GM23338 (cell line): ENCODE data around the gene FIBP. TPM values are rescaled to one million over a fixed set of nuclear protein-coding genes. Genes with fewer than 3 reads are reported as not detected.

Experiments used
- ATAC-seq: fragments of 200-7000 bp; cut with Tn5 transposase; 3 replicates; pipeline ENCODE4 v1.9.1; 2020
- DNase-seq: peaks from one replicate; pipeline ENCODE4 v3.0.0-alpha.2; 2015; ENCODE audit warnings: low spot score
- H2AFZ ChIP-seq: fragments of 200-600 bp; sonication (generic); 2 replicates; pipeline ENCODE4 v1.8.0; 2016; ENCODE audit warnings: antibody characterized with exemption, mild to moderate bottlenecking, moderate library complexity
- H3F3A ChIP-seq: fragments of 200-600 bp; sonication (generic); replicated peaks from 2 replicates; pipeline ENCODE4 v1.8.0; 2017; ENCODE audit warnings: antibody characterized with exemption, mixed run types, low read depth
- H3K27ac ChIP-seq: fragments of 200-600 bp; sonication (generic); 2 replicates; pipeline ENCODE4 v1.6.1; 2016; ENCODE audit warnings: low read depth
- H3K27me3 ChIP-seq: fragments of 200-600 bp; sonication (generic); 2 replicates; pipeline ENCODE4 v1.8.0; 2016; ENCODE audit warnings: mild to moderate bottlenecking, mixed run types, moderate library complexity; ENCODE audit not compliant: insufficient read depth
- H3K36me3 ChIP-seq: fragments of 200-600 bp; sonication (generic); 2 replicates; pipeline ENCODE4 v1.8.0; 2016; ENCODE audit warnings: mild to moderate bottlenecking; ENCODE audit not compliant: insufficient read depth
- H3K4me1 ChIP-seq: fragments of 200-600 bp; sonication (generic); 2 replicates; pipeline ENCODE4 v1.8.0; 2016; ENCODE audit warnings: mild to moderate bottlenecking, moderate library complexity; ENCODE audit not compliant: insufficient read depth
- H3K4me2 ChIP-seq: fragments of 200-600 bp; sonication (generic); 2 replicates; pipeline ENCODE4 v1.7.1; 2017; ENCODE audit warnings: mixed run types
- H3K4me3 ChIP-seq: fragments of 200-600 bp; sonication (generic); 2 replicates; pipeline ENCODE4 v1.6.1; 2016; ENCODE audit warnings: mixed run types
- H3K79me2 ChIP-seq: fragments of 200-600 bp; sonication (generic); replicated peaks from 2 replicates; pipeline ENCODE4 v1.8.0; 2017; ENCODE audit warnings: mild to moderate bottlenecking; ENCODE audit not compliant: insufficient read depth
- H3K9me2 ChIP-seq: fragments of 200-600 bp; sonication (generic); 2 replicates; pipeline ENCODE4 v1.8.0; 2017; ENCODE audit not compliant: insufficient read depth
- H4K20me1 ChIP-seq: fragments of 200-600 bp; sonication (generic); replicated peaks from 2 replicates; pipeline ENCODE4 v1.8.0; 2017; ENCODE audit warnings: mild to moderate bottlenecking; ENCODE audit not compliant: insufficient read depth
- H3K27ac Mint-ChIP-seq: 2 replicates; pipeline ENCODE4 v1.8.0; 2020; ENCODE audit warnings: inconsistent platforms, mild to moderate bottlenecking, moderate library complexity, mixed read lengths
- H3K27me3 Mint-ChIP-seq: 3 replicates; pipeline ENCODE4 v1.8.0; 2022; ENCODE audit warnings: low read depth, mild to moderate bottlenecking, moderate library complexity, mixed read lengths, inconsistent platforms; ENCODE audit not compliant: insufficient read depth, poor library complexity
- H3K36me3 Mint-ChIP-seq: 3 replicates; pipeline ENCODE4 v1.8.0; 2021; ENCODE audit warnings: low read depth, mild to moderate bottlenecking, inconsistent platforms, moderate library complexity, mixed read lengths
- H3K4me1 Mint-ChIP-seq: 3 replicates; pipeline ENCODE4 v1.8.0; 2020; ENCODE audit warnings: mild to moderate bottlenecking, inconsistent platforms, mixed read lengths
- H3K4me3 Mint-ChIP-seq: 3 replicates; pipeline ENCODE4 v1.8.0; 2021; ENCODE audit warnings: moderate library complexity, mild to moderate bottlenecking, inconsistent platforms, mixed read lengths
- H3K9me3 Mint-ChIP-seq: 3 replicates; pipeline ENCODE4 v1.8.0; 2020; ENCODE audit warnings: moderate library complexity, mild to moderate bottlenecking, inconsistent platforms, mixed read lengths
- CTCF ChIP-seq, 2 experiments: fragments of 200-600 bp in 1 of 2; sonication (generic) in 1 of 2; conservative IDR thresholded peaks; 2 replicates each; pipeline versions ENCODE4 v1.5.1 to v1.6.1; 2016 to 2017; ENCODE audit warnings: antibody characterized with exemption in 2 of 2, low read depth in 2 of 2, mild to moderate bottlenecking in 2 of 2, moderate library complexity in 1 of 2
- EZH2phosphoT487 ChIP-seq: fragments of 200-600 bp; sonication (generic); IDR thresholded peaks from one replicate; pipeline ENCODE4 v1.8.1; 2018; ENCODE audit warnings: antibody characterized with exemption; ENCODE audit not compliant: unreplicated experiment
- NANOG ChIP-seq: IDR thresholded peaks from 2 replicates; pipeline ENCODE4 v1.6.1; 2016; ENCODE audit warnings: antibody characterized with exemption, borderline replicate concordance
- REST ChIP-seq: IDR thresholded peaks from one replicate; pipeline ENCODE4 v1.6.1; 2018; ENCODE audit warnings: antibody characterized with exemption; ENCODE audit not compliant: unreplicated experiment
- ZNF114 ChIP-seq: fragments of 250-450 bp; sonication (Bioruptor Pico); IDR thresholded peaks from 2 replicates; pipeline ENCODE4 v1.5.0; 2020; ENCODE audit warnings: mild to moderate bottlenecking, moderate library complexity
- ZNF331 ChIP-seq: fragments of 250-450 bp; sonication (Bioruptor Pico); IDR thresholded peaks from 2 replicates; pipeline ENCODE4 v1.5.0; 2020; ENCODE audit warnings: low read depth, mild to moderate bottlenecking, moderate library complexity
- polyA plus RNA-seq: library from polyadenylated mRNA; unstranded; fragments of >200 nt; fragmentation: Nextera tagmentation; extraction: Ambion mirVana; gene quantifications from 2 replicates; pipeline ENCODE4 v1.2.1, GENCODE V29; 2016
- total RNA-seq: library from RNA; depleted of rRNA; stranded (reverse); fragments of >200 nt; shearing (Covaris generic); gene quantifications from 2 replicates; pipeline ENCODE4 v1.2.3, GENCODE V29; 2014
- TF ChIP-seq, protein P1 (sequence below): IDR thresholded peaks from 2 replicates; pipeline ENCODE4 v1.6.1; 2016; ENCODE audit warnings: antibody characterized with exemption

The FIBP gene
- total and polyA plus RNA-seq, 2 experiments from 2014 or later: 79.0 to 102 TPM

DNA sequence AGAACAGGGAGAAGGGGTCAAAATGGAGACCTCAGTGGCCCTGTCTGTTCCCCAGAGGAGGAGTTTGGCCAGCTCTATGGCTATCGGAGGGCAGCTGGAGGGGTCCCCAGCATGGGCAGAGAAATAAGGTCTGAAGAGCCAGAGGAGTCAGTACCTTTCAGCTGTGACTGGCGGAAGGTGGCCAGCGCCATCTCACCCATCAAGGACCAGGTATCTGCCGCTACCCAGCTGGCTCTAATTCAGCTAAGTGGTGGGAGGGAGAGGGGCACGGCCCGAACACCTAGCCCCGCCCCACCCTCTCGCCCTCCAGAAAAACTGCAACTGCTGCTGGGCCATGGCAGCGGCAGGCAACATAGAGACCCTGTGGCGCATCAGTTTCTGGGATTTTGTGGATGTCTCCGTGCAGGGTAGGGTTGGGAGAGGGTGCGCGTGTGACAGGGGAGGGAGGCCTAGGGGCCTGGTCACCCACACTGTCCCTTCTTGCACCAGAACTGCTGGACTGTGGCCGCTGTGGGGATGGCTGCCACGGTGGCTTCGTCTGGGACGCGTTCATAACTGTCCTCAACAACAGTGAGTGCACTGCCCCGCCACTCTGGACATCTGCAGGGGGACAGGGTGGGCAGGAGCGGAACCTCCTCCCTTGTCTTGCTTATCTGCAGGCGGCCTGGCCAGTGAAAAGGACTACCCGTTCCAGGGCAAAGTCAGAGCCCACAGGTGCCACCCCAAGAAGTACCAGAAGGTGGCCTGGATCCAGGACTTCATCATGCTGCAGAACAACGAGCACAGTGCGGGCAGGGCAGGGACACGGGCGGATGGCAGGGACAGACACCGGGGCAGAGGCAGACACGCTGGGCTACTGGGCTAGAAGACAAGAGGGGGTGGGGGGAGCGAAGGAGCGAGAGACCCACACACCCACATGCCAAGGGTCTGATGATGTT is 5.9 kb downstream of the FIBP start:
- Histone ChIP-seq H3K4me1 (peaks cover 5% of the 10 kb centered on the region; the same call in 1 of the 2 replicates), H3K79me2 (0 out of 2 replicates have a peak, but pooled peaks cover 9% of the 10 kb centered on the region), H3K4me3 (no peak overlapping the region), H3K4me2 (no peak overlapping the region), H2AFZ (no peak overlapping the region), H3K9me2 (no peaks in the 10 kb centered on the region), H3K27me3 (no peaks in the 10 kb centered on the region), H3K36me3 (peaks cover 14% of the 10 kb centered on the region; the same call in 1 of the 2 replicates), H4K20me1 (peaks cover 15% of the 10 kb centered on the region; the same call in 1 of the 2 replicates), H3F3A (peaks cover 16% of the 10 kb centered on the region), H3K27ac (no peak overlapping the region)
- TF ChIP-seq CTCF (conservative IDR thresholded peaks at IDR 0.05; ENCODE audit: low read depth in 2 of 2) (no peak), REST (no peak), ZNF331 (CRISPR knock-in tag) (no peak), EZH2phosphoT487 (no peak), ZNF114 (CRISPR knock-in tag) (no peak), NANOG (no peak)
- TF ChIP-seq, protein P1, sequence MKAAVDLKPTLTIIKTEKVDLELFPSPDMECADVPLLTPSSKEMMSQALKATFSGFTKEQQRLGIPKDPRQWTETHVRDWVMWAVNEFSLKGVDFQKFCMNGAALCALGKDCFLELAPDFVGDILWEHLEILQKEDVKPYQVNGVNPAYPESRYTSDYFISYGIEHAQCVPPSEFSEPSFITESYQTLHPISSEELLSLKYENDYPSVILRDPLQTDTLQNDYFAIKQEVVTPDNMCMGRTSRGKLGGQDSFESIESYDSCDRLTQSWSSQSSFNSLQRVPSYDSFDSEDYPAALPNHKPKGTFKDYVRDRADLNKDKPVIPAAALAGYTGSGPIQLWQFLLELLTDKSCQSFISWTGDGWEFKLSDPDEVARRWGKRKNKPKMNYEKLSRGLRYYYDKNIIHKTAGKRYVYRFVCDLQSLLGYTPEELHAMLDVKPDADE: no peak
- Mint-ChIP-seq H3K9me3 (peaks cover 2% of the 10 kb centered on the region; the same call in 1 of the 3 replicates), H3K27ac (no peak overlapping the region), H3K4me1 (peaks cover 13% of the 10 kb centered on the region), H3K4me3 (no peak overlapping the region), H3K36me3 (peaks cover 44% of the 10 kb centered on the region), H3K27me3 (peaks cover 16% of the 10 kb centered on the region)
- no peak for DNase-seq
- ATAC-seq: no peak
